Nephron progenitor cell (in vitro differentiated cells): ENCODE measurements around the gene MAP2K1.

Experiments used
- DNase-seq: peaks from one replicate; pipeline ENCODE4 v3.0.0; 2021
- H3K27ac Mint-ChIP-seq: 2 replicates; pipeline ENCODE4 v1.8.0; 2021; ENCODE audit warnings: mild to moderate bottlenecking, moderate library complexity, mixed read lengths
- H3K27me3 Mint-ChIP-seq: 2 replicates; pipeline ENCODE4 v1.8.0; 2021; ENCODE audit warnings: mild to moderate bottlenecking, low read depth, mixed read lengths; ENCODE audit not compliant: poor library complexity
- H3K36me3 Mint-ChIP-seq: 2 replicates; pipeline ENCODE4 v1.8.0; 2021; ENCODE audit warnings: low read depth, mixed read lengths
- H3K4me1 Mint-ChIP-seq: 2 replicates; pipeline ENCODE4 v1.8.0; 2021; ENCODE audit warnings: mixed read lengths
- H3K4me3 Mint-ChIP-seq: 2 replicates; pipeline ENCODE4 v1.8.0; 2021; ENCODE audit warnings: mild to moderate bottlenecking, moderate library complexity, mixed read lengths
- H3K9me3 Mint-ChIP-seq: 2 replicates; pipeline ENCODE4 v1.8.0; 2021; ENCODE audit warnings: mild to moderate bottlenecking, moderate library complexity, mixed read lengths
- TF ChIP-seq, protein P1 (sequence below): fragments of 200-600 bp; sonication (generic); IDR thresholded peaks from 2 replicates; pipeline ENCODE4 v1.5.0; 2021; ENCODE audit warnings: antibody characterized with exemption

The MAP2K1 gene

DNA sequence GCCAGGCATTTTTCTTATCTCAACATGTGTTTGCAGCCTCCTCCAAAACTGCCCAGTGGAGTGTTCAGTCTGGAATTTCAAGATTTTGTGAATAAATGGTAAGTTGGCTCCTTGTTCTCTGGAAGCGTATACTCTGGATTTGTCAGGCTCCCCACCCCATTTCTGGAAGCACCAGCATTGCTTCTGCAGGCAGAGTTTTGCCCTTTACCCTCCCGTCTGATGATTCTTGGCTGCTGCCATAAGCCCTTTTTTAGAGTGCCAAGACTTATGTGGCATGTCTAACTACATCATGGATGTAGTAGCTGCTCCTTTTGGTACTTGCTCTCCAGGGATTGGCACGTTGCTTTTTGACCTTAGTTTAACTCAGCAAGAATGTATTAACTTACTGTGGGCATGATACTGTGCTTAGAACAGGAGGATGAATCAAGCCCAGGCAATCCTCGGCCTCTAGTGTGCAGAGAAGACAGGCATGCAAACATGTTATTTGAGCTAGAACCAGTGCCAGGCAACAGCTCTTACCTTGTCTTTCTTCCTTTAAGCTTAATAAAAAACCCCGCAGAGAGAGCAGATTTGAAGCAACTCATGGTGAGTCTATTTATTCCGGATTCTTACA, 102.6 kb downstream of the MAP2K1 start:
- DNase-seq: no peak
- no peak overlapping the region for H3K27ac Mint-ChIP-seq
- TF ChIP-seq, protein P1, sequence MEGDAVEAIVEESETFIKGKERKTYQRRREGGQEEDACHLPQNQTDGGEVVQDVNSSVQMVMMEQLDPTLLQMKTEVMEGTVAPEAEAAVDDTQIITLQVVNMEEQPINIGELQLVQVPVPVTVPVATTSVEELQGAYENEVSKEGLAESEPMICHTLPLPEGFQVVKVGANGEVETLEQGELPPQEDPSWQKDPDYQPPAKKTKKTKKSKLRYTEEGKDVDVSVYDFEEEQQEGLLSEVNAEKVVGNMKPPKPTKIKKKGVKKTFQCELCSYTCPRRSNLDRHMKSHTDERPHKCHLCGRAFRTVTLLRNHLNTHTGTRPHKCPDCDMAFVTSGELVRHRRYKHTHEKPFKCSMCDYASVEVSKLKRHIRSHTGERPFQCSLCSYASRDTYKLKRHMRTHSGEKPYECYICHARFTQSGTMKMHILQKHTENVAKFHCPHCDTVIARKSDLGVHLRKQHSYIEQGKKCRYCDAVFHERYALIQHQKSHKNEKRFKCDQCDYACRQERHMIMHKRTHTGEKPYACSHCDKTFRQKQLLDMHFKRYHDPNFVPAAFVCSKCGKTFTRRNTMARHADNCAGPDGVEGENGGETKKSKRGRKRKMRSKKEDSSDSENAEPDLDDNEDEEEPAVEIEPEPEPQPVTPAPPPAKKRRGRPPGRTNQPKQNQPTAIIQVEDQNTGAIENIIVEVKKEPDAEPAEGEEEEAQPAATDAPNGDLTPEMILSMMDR: no peak
- peaks cover 23% of the 10 kb centered on the region for H3K36me3 Mint-ChIP-seq
- H3K4me1 Mint-ChIP-seq: no peaks in the 10 kb centered on the region
- no peaks in the 10 kb centered on the region for H3K27me3 Mint-ChIP-seq
- H3K9me3 Mint-ChIP-seq: no peaks in the 10 kb centered on the region
- no peak overlapping the region for H3K4me3 Mint-ChIP-seq

DNA sequence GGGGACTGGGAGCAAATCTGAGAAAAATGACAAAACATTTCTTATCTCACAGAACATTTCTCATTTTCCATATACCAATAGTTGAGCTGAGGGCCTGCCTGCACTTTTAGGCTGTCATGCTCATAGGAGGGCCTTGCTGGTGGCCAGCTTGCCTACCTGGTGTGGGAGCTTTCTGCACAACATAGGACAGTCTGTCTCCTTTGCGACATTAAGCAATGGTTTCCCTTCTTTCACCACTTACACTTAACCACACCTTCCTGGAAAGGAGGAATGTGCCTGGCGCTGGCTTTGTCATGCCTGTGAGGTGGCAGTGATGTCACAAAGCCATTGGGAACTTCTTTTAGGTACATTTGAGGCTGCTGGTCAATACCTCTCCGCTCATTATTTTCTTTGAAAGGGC, 105.1 kb downstream of the MAP2K1 start:
- Mint-ChIP-seq H3K27ac (peak overlapping the region; percentile 57), H3K36me3 (peaks cover 26% of the 10 kb centered on the region), H3K4me1 (peaks cover 5% of the 10 kb centered on the region), H3K4me3 (no peak overlapping the region), H3K9me3 (no peaks in the 10 kb centered on the region), H3K27me3 (no peaks in the 10 kb centered on the region)
- TF ChIP-seq, protein P1: no peak
- DNase-seq: no peak

DNA sequence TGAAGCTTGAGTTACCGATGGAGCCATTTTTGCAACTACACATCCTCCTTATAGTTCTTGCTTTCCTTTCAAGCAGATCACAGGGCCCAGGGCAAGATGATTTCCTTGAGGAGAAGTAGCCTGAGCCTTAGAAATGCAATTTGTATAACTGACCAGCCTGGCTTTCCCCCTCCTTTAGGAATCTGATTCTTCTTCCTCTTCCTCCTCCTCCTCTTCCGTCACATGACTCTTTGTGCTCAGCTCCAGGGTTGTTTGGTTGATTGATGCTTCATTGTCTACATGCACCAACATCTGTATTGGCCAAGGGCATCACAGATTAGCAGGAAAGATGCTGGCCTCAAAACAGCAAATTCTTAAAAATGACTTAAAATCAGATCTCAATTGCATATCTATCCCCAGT, 107.5 kb downstream of the MAP2K1 start:
- H3K4me3 Mint-ChIP-seq: no peak overlapping the region
- no peak for DNase-seq
- H3K4me1 Mint-ChIP-seq: peaks cover 11% of the 10 kb centered on the region
- peaks cover 36% of the 10 kb centered on the region for H3K36me3 Mint-ChIP-seq
- H3K9me3 Mint-ChIP-seq: no peaks in the 10 kb centered on the region
- no peaks in the 10 kb centered on the region for H3K27me3 Mint-ChIP-seq
- peak overlapping the region; percentile 64 for H3K27ac Mint-ChIP-seq
- TF ChIP-seq, protein P1: no peak

DNA sequence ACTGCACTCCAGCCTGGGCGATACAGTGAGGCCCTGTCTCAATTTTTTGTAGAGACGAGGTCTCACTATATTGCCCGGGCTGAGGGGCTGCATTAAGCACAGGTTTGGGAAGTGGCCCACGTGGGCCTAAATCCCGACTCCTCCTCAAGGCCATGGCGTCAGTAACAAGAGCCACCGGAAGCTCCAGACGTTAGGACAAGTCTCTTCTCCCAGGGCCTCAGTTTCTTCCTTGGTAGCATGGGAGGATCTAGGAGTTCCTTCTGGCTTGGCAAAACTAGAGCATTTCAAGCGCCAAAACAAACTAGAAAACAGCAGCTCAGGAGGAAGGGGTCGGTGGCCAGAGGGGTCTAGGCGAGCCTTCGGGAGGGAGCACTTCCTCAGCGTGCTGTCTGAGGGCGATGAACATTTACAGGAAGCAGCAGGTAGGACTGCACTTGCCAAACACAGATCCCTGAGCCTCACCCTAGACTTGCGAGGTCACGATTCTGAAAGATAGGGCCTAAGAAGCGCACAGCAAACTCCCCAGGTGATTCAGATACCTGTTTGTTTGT, 110.3 kb downstream of the MAP2K1 start:
- Mint-ChIP-seq H3K4me1 (peaks cover 14% of the 10 kb centered on the region), H3K27ac (peak overlapping the region; percentile 91), H3K27me3 (no peaks in the 10 kb centered on the region), H3K4me3 (peak overlapping the region; percentile 95), H3K9me3 (no peaks in the 10 kb centered on the region), H3K36me3 (peaks cover 53% of the 10 kb centered on the region)
- TF ChIP-seq, protein P1: no peak
- DNase-seq: peak; percentile 10

DNA sequence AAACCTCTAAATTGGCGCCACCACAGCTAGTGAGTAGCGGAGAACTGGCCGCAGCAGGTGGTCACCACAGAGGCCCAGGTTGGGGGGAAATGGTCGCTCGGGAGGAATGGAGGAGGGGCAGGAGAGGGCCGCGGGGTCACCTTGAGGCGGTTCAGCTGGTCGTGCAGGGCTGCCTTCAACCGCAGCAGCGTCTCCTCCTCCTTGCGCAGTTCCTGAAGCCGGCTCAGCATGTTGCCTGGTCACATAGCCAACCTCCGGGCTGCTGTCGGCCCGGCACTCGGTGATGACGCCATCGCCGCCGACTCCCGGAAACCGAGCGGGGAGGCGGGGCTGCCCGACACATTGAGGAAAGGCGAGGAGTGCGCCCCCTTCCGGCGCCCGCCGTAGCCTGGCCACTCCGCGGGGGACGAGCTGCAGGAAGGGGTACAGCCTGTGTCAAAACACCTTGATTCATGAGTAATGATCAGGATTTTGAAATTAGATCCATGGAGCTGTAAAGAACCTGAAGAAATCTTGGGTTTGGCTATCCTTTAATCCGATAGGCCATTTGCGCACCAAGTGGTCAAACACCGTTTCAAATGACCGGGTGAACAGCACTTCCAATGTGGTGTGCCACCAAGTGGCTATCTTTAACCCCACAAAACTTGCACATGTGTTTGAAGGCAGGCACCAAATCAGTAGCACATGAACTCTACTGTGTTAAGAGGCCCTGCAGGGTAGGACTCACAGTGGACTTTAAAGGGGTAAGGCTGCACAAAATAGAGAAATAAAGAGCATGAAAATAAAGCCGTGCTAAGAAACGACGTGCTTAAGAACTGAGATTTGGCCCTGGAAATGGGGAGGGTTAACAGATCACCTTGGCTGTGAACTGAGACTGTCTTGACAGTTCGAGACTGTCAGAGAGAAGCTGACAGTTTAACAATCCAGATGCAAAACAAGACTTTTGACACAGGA, 111.1 kb downstream of the MAP2K1 start, which contains the start of gene SNAPC5:
Gene SNAPC5 (minus strand): TSS at position 261 of the 954 bp plus-strand sequence. CDS start 31 bp downstream, at position 230.
- Mint-ChIP-seq H3K36me3 (peaks cover 58% of the 10 kb centered on the region), H3K4me3 (peak within 1 kb of the TSS; percentile 95), H3K4me1 (peaks cover 22% of the 10 kb centered on the region), H3K27me3 (no peaks in the 10 kb centered on the region), H3K9me3 (no peaks in the 10 kb centered on the region), H3K27ac (peak within 1 kb of the TSS; percentile 91)
- TF ChIP-seq, protein P1: peak; percentile 99
- DNase-seq: peak; percentile 99
